ENCODE results near the gene ARHGEF39.

- TF ChIP-seq POLR2A (IDR thresholded peaks at IDR 0.05; ENCODE audit: low read depth, low read length) (no peak), POLR2AphosphoS5 (IDR thresholded peaks at IDR 0.05; ENCODE audit: low read depth, low read length) (no peak), TAF1 (IDR thresholded peaks at IDR 0.05; ENCODE audit: borderline replicate concordance, low read depth, low read length) (no peak)
These were observed 35.4 kb downstream of the ARHGEF39 start for GRCh38 chr9:35629597-35629996.
